GM23248 (cell line): ENCODE data around the gene MYLK.

Experiments
- EZH2 ChIP-seq: fragments of 200-600 bp; sonication (generic); IDR thresholded peaks from 2 replicates; pipeline ENCODE4 v1.6.1; 2018; ENCODE audit warnings: antibody characterized with exemption, mild to moderate bottlenecking; ENCODE audit not compliant: insufficient read depth, poor library complexity, severe bottlenecking
- EZH2phosphoT487 ChIP-seq: fragments of 200-600 bp; sonication (generic); IDR thresholded peaks from 2 replicates; pipeline ENCODE4 v1.6.1; 2018; ENCODE audit warnings: antibody characterized with exemption, moderate library complexity, mild to moderate bottlenecking, low read depth; ENCODE audit not compliant: insufficient read depth

DNA sequence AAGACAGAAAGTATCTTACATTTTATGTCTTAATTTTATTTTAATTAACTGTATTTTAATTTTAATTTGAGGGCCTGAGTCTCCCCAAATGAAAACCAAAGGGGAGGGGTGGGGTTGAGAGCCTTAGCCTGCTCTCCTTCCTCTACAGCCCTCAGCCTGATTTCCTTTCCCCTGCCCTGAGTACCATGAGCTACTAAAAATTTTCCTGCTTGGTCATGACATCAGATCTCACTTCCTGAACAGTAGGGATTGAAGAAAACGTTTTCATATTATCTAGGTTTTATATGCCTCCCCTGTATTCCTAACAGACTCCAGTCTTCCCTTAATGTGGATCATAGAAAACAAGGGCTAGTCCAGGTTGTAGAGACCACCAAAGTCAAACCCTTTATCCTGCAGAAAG lies 133.9 kb downstream of the MYLK start:
- no peak for TF ChIP-seq EZH2phosphoT487
- TF ChIP-seq EZH2, result no peak
